ENCODE results near the gene ONECUT1.

Gene ONECUT1

GRCh38 chr15:52789008-52789600, 1.0 kb downstream of the ONECUT1 start:
- TF ChIP-seq CTCF (IDR thresholded peaks at IDR 0.05) = no peak
- peaks cover 12 to 16% of the 10 kb centered on the region in 2 experiments for H3K4me1 ChIP-seq (ENCODE audit: control insufficient read depth in 1 of 2, insufficient read depth in 1 of 2, low read depth in 1 of 2, low read length in 1 of 2)
- H3K36me3 ChIP-seq = no peaks in the 10 kb centered on the region
- peaks cover 100% of the 10 kb centered on the region for H3K27me3 ChIP-seq
- no peak overlapping the region for H3K4me3 ChIP-seq (ENCODE audit: low read depth in 1 of 2, low read length in 1 of 2)
- no peaks in the 10 kb centered on the region for H3K9me3 ChIP-seq
- H3K27ac ChIP-seq = no peak overlapping the region

GRCh38 chr15:52788099-52788986, 1.8 kb downstream of the ONECUT1 start:
- no peaks in the 10 kb centered on the region for H3K9me3 ChIP-seq
- TF ChIP-seq CTCF (IDR thresholded peaks at IDR 0.05) = no peak
- no peak overlapping the region for H3K27ac ChIP-seq
- peaks cover 100% of the 10 kb centered on the region for H3K27me3 ChIP-seq
- H3K4me1 ChIP-seq (ENCODE audit: control insufficient read depth in 1 of 2, insufficient read depth in 1 of 2, low read depth in 1 of 2, low read length in 1 of 2) = peaks cover 12 to 16% of the 10 kb centered on the region in 2 experiments
- H3K4me3 ChIP-seq (ENCODE audit: low read depth in 1 of 2, low read length in 1 of 2) = no peak overlapping the region
- no peaks in the 10 kb centered on the region for H3K36me3 ChIP-seq

GRCh38 chr15:52787549-52788098, 2.5 kb downstream of the ONECUT1 start:
- Histone ChIP-seq H3K36me3 (no peaks in the 10 kb centered on the region), H3K27ac (no peak overlapping the region), H3K27me3 (peaks cover 100% of the 10 kb centered on the region), H3K4me1 (ENCODE audit: control insufficient read depth in 1 of 2, insufficient read depth in 1 of 2, low read depth in 1 of 2, low read length in 1 of 2) (peaks cover 12 to 16% of the 10 kb centered on the region in 2 experiments), H3K9me3 (no peaks in the 10 kb centered on the region), H3K4me3 (ENCODE audit: low read depth in 1 of 2, low read length in 1 of 2) (no peak overlapping the region)
- TF ChIP-seq CTCF (IDR thresholded peaks at IDR 0.05) = no peak

- TF ChIP-seq CTCF (IDR thresholded peaks at IDR 0.05) = no peak
- Histone ChIP-seq H3K36me3 (no peaks in the 10 kb centered on the region), H3K27ac (no peak overlapping the region), H3K27me3 (peaks cover 100% of the 10 kb centered on the region), H3K9me3 (no peaks in the 10 kb centered on the region), H3K4me3 (ENCODE audit: low read depth in 1 of 2, low read length in 1 of 2) (no peak overlapping the region), H3K4me1 (ENCODE audit: control insufficient read depth in 1 of 2, insufficient read depth in 1 of 2, low read depth in 1 of 2, low read length in 1 of 2) (peaks cover 12 to 16% of the 10 kb centered on the region in 2 experiments)
Observed at GRCh38 chr15:52787123-52787503, 3.0 kb downstream of the ONECUT1 start.

GRCh38 chr15:52786436-52787122, 3.6 kb downstream of the ONECUT1 start:
- Histone ChIP-seq H3K4me3 (ENCODE audit: low read depth in 1 of 2, low read length in 1 of 2) (no peak overlapping the region), H3K4me1 (ENCODE audit: control insufficient read depth in 1 of 2, insufficient read depth in 1 of 2, low read depth in 1 of 2, low read length in 1 of 2) (peaks cover 12 to 16% of the 10 kb centered on the region in 2 experiments), H3K36me3 (no peaks in the 10 kb centered on the region), H3K9me3 (no peaks in the 10 kb centered on the region), H3K27me3 (peaks cover 100% of the 10 kb centered on the region), H3K27ac (no peak overlapping the region)
- no peak for TF ChIP-seq CTCF (IDR thresholded peaks at IDR 0.05)
